Vagina (tissue), 2 donors: Measurements from ENCODE around the gene IQGAP3. TPM values are rescaled to one million over a fixed set of nuclear protein-coding genes. Genes with fewer than 3 reads are reported as not detected.
"Not testable (repeated sequence)": the region's sequence is repeated elsewhere in the genome, so short reads cannot be mapped to it uniquely, and the experiment has no call there.

ENCODE experiments used
- DNase-seq, 2 donors: peaks; one replicate each; pipeline ENCODE4 v3.0.0-alpha.2; 2017; ENCODE audit errors: extremely low spot score in 2 of 2
- H3K27ac ChIP-seq: fragments of 200-600 bp; sonication (generic); one replicate; pipeline ENCODE4 v1.5.1; 2019
- H3K27me3 ChIP-seq: fragments of 200-600 bp; sonication (generic); one replicate; pipeline ENCODE4 v1.5.1; 2019
- H3K36me3 ChIP-seq, 2 donors: fragments of 200-600 bp; sonication (generic); one replicate each; pipeline ENCODE4 v1.5.1; 2017 to 2019
- H3K4me1 ChIP-seq: fragments of 200-600 bp; sonication (generic); one replicate; pipeline ENCODE4 v1.5.1; 2019
- H3K4me3 ChIP-seq, 2 donors: fragments of 200-600 bp; sonication (generic); 1 replicate in 1 of 2; 2 replicates in 1 of 2; pipeline ENCODE4 v1.5.1; 2016 to 2019
- H3K9me3 ChIP-seq: fragments of 200-600 bp; sonication (generic); one replicate; pipeline ENCODE4 v1.5.1; 2019
- POLR2A ChIP-seq, 2 donors: fragments of 450-650 bp; IDR thresholded peaks; one replicate each; pipeline ENCODE4 v1.6.1; 2017; ENCODE audit warnings: antibody characterized with exemption in 2 of 2, mild to moderate bottlenecking in 2 of 2, moderate library complexity in 2 of 2
- POLR2AphosphoS5 ChIP-seq, 2 donors: sonication (generic); formaldehyde crosslinking; IDR thresholded peaks; one replicate each; pipeline ENCODE4 v1.9.0; 2017; ENCODE audit warnings: antibody characterized with exemption in 2 of 2, mild to moderate bottlenecking in 2 of 2, low read depth in 1 of 2; ENCODE audit not compliant: insufficient read depth in 1 of 2
- intact Hi-C: fragments of 100-400 bp; cut with DNase I; formaldehyde crosslinking; loops from one replicate; pipeline ENCODE4 v1.15.1; 2023
- total RNA-seq: library from RNA; depleted of rRNA; stranded (reverse); fragments of >200 nt; gene quantifications from one replicate; pipeline ENCODE4 v1.2.3, GENCODE V29; 2016
- TF ChIP-seq, protein P1 (sequence below), 3 experiments: fragments of 450-650 bp in 2 of 3; fragments of 200-600 bp in 1 of 3; sonication (generic) in 1 of 3; IDR thresholded peaks; one replicate each; pipeline ENCODE4 v1.5.1; 2017 to 2019; ENCODE audit warnings: antibody characterized with exemption in 3 of 3, mild to moderate bottlenecking in 2 of 3, moderate library complexity in 2 of 3

Gene IQGAP3
- total RNA-seq, 1 donor from 2014 or later: 2.9 TPM

- intact Hi-C loops: no loop called here
- no peak overlapping the region for H3K4me3 ChIP-seq
These were observed 43.6 kb upstream of the IQGAP3 start for GRCh38 chr1:156615946-156616345.

GRCh38 chr1:156612666-156613065 is 40.3 kb upstream of the IQGAP3 start:
- no peaks in the 10 kb centered on the region for H3K36me3 ChIP-seq
- H3K27ac ChIP-seq: no peak overlapping the region
- H3K4me1 ChIP-seq: no peaks in the 10 kb centered on the region
- intact Hi-C loops: no loop called here
- no peak overlapping the region for H3K4me3 ChIP-seq
- no peaks in the 10 kb centered on the region for H3K27me3 ChIP-seq
- no peak for DNase-seq
- H3K9me3 ChIP-seq: no peaks in the 10 kb centered on the region
- TF ChIP-seq POLR2A (IDR thresholded peaks at IDR 0.05) (no peak), POLR2AphosphoS5 (IDR thresholded peaks at IDR 0.05; ENCODE audit: insufficient read depth in 1 of 2, low read depth in 1 of 2) (no peak)
- TF ChIP-seq, protein P1, sequence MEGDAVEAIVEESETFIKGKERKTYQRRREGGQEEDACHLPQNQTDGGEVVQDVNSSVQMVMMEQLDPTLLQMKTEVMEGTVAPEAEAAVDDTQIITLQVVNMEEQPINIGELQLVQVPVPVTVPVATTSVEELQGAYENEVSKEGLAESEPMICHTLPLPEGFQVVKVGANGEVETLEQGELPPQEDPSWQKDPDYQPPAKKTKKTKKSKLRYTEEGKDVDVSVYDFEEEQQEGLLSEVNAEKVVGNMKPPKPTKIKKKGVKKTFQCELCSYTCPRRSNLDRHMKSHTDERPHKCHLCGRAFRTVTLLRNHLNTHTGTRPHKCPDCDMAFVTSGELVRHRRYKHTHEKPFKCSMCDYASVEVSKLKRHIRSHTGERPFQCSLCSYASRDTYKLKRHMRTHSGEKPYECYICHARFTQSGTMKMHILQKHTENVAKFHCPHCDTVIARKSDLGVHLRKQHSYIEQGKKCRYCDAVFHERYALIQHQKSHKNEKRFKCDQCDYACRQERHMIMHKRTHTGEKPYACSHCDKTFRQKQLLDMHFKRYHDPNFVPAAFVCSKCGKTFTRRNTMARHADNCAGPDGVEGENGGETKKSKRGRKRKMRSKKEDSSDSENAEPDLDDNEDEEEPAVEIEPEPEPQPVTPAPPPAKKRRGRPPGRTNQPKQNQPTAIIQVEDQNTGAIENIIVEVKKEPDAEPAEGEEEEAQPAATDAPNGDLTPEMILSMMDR (IDR thresholded peaks at IDR 0.05): no peak

More at GRCh38 chr1:156615946-156616345, 43.6 kb upstream of the IQGAP3 start:
- Histone ChIP-seq H3K36me3 (no peaks in the 10 kb centered on the region), H3K27ac (peak overlapping the region; percentile 38), H3K27me3 (no peaks in the 10 kb centered on the region), H3K9me3 (no peaks in the 10 kb centered on the region), H3K4me1 (no peaks in the 10 kb centered on the region)
- TF ChIP-seq POLR2AphosphoS5 (IDR thresholded peaks at IDR 0.05; ENCODE audit: insufficient read depth in 1 of 2, low read depth in 1 of 2) (no peak), POLR2A (IDR thresholded peaks at IDR 0.05) (no peak)
- TF ChIP-seq, protein P1 (IDR thresholded peaks at IDR 0.05): no peak
- no peak for DNase-seq

GRCh38 chr1:156610072-156610471 is 37.7 kb upstream of the IQGAP3 start:
- H3K4me1 ChIP-seq, H3K36me3 ChIP-seq, intact Hi-C loops, H3K27ac ChIP-seq, H3K9me3 ChIP-seq, DNase-seq, H3K27me3 ChIP-seq, H3K4me3 ChIP-seq: not testable (repeated sequence)

DNA sequence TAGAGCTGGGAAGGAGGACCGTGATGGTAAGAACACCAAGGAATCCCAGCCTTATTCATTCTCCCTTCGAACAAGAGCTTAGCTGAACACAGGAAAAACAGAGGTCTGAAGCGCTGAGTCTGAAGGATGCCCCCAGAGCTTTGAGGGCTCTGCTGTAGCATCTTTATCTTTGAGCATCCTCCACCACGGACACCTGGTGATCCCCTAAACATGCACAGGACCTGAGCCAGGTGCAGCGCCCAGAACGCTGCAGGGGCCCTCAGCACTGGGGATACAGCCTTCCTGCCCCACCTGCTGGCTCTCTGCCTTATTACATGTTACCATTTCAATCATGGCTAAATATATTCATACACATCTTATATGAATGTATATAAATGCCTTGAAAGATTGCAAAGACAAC is 36.6 kb upstream of the IQGAP3 start:
- DNase-seq: no peak

DNA sequence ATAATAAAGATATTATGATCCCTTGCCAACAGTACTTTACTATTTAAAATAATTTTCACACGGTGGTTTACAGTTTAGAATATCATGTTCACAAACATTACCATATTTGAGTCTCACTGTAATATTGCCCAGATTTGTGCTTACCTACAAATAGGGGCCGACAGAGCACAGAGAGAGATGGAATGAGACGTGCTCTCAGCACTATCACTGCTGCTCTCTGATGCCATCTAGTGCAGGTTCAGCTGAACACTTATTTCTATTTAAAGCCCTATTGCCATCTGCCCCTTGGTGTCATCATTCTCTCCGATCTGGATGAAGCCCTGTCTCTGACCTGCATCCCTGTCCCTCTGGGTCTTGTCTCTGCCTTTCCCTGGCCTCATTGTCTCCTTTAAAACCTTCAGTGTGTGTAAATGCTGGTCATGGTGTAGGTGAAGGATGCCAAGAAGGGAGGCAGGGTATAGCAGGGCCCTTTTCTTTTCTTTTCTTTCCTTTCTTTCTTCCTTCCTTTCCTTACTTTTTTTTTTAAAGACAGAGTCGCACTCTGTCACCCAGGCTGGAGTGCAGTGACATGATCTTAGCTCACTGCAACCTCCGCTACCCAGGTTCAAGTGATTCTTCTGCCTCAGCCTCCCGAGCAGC is 35.8 kb upstream of the IQGAP3 start:
- TF ChIP-seq POLR2AphosphoS5 (IDR thresholded peaks at IDR 0.05; ENCODE audit: insufficient read depth in 1 of 2, low read depth in 1 of 2) (peak in 1 of 2 donors; percentile 39), POLR2A (IDR thresholded peaks at IDR 0.05) (no peak)
- TF ChIP-seq, protein P1 (IDR thresholded peaks at IDR 0.05): peak; percentile 50 to 82 (median 70)
- no peak for DNase-seq
- Histone ChIP-seq H3K9me3 (no peaks in the 10 kb centered on the region), H3K27me3 (no peaks in the 10 kb centered on the region), H3K4me1 (no peaks in the 10 kb centered on the region), H3K4me3 (no peak overlapping the region), H3K36me3 (no peaks in the 10 kb centered on the region), H3K27ac (no peak overlapping the region)
- intact Hi-C loops: loop anchor here (5.0 kb wide), 1 partner anchor 151 kb away; no protein-coding TSS in a partner anchor

More for the DNA sequence above, 36.6 kb upstream of the IQGAP3 start:
- TF ChIP-seq POLR2A (IDR thresholded peaks at IDR 0.05) (no peak), POLR2AphosphoS5 (IDR thresholded peaks at IDR 0.05; ENCODE audit: insufficient read depth in 1 of 2, low read depth in 1 of 2) (no peak)
- TF ChIP-seq, protein P1 (IDR thresholded peaks at IDR 0.05): no peak
- Histone ChIP-seq H3K4me1 (no peaks in the 10 kb centered on the region), H3K9me3 (no peaks in the 10 kb centered on the region), H3K36me3 (no peaks in the 10 kb centered on the region), H3K27ac (no peak overlapping the region), H3K27me3 (no peaks in the 10 kb centered on the region), H3K4me3 (no peak overlapping the region)
- intact Hi-C loops: loop anchor here (5.0 kb wide), 1 partner anchor 152 kb away; no protein-coding TSS in a partner anchor

DNA sequence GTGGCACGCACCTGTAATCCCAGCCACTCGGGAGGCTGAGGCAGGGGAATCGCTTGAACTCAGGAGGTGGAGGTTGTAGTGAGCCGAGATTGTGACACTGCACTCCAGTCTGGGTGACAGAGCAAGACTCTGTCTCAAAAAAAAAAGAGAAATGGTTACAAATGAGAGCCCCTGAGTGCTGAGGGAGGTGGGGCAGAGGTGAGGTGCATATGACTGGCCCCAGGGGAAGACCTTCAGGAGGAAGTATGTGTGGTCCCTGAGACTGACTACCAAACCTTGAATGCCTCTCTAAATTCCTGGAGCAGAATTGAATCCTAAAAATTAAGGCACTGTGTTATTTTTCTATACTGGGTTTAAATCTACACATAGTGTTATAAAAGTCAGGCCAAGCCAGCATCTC is 35.0 kb upstream of the IQGAP3 start:
- intact Hi-C loops: loop anchor here (5.0 kb wide), 1 partner anchor 150 kb away; no protein-coding TSS in a partner anchor
- DNase-seq, H3K27ac ChIP-seq: not testable (repeated sequence)

More for the DNA sequence above, 35.0 kb upstream of the IQGAP3 start:
- not testable (repeated sequence) for H3K9me3 ChIP-seq, H3K4me3 ChIP-seq, H3K36me3 ChIP-seq, H3K27me3 ChIP-seq, H3K4me1 ChIP-seq
